WTC11 (cell line): ENCODE results near the gene PADI1. TPM values are rescaled to one million over a fixed set of nuclear protein-coding genes. Genes with fewer than 3 reads are reported as not detected.

Source experiments
- ATAC-seq: fragments of 200-7000 bp; cut with Tn5 transposase; 2 replicates; pipeline ENCODE4 v1.10.0; 2021; ENCODE audit warnings: mild to moderate bottlenecking, moderate library complexity
- CTCF ChIA-PET: fragments of 300-600 bp; sonication (Branson Sonifier 250); formaldehyde crosslinking; loops from one replicate; lab custom pipeline; 2021; ENCODE audit warnings: antibody characterized with exemption; lab: Charles Lee
- POLR2A ChIA-PET: fragments of 350-600 bp; sonication (Branson Sonifier 250); formaldehyde crosslinking; loops from one replicate; lab custom pipeline; 2021; ENCODE audit warnings: antibody characterized with exemption; lab: Charles Lee
- DNase-seq: peaks from one replicate; pipeline ENCODE4 v3.0.0; 2021; ENCODE audit warnings: low spot score
- H3K27ac Mint-ChIP-seq: 2 replicates; pipeline ENCODE4 v1.8.0; 2021; ENCODE audit warnings: mixed read lengths
- H3K27me3 Mint-ChIP-seq: 2 replicates; pipeline ENCODE4 v1.8.0; 2021; ENCODE audit warnings: low read depth, mild to moderate bottlenecking, moderate library complexity, mixed read lengths
- H3K36me3 Mint-ChIP-seq: 2 replicates; pipeline ENCODE4 v1.8.0; 2021; ENCODE audit warnings: mixed read lengths
- H3K4me1 Mint-ChIP-seq: 2 replicates; pipeline ENCODE4 v1.8.0; 2022; ENCODE audit warnings: mixed read lengths
- H3K4me3 Mint-ChIP-seq: 2 replicates; pipeline ENCODE4 v1.8.0; 2021; ENCODE audit warnings: mild to moderate bottlenecking, moderate library complexity, mixed read lengths
- H3K9me3 Mint-ChIP-seq: 2 replicates; pipeline ENCODE4 v1.8.0; 2021; ENCODE audit warnings: mixed read lengths
- CBFB ChIP-seq: sonication (generic); formaldehyde crosslinking; IDR thresholded peaks from 2 replicates; pipeline ENCODE4 v1.8.1; 2022; ENCODE audit warnings: mild to moderate bottlenecking, low read depth, missing genetic modification reagents
- EMX1 ChIP-seq: fragments of 250-450 bp; sonication (Bioruptor Pico); IDR thresholded peaks from 2 replicates; pipeline ENCODE4 v1.8.0; 2021; ENCODE audit warnings: mild to moderate bottlenecking
- GTF2I ChIP-seq: fragments of 250-450 bp; sonication (Bioruptor Pico); conservative IDR thresholded peaks from 2 replicates; pipeline ENCODE4 v1.4.0; 2021; ENCODE audit warnings: mild to moderate bottlenecking
- MYBL2 ChIP-seq: sonication (generic); formaldehyde crosslinking; IDR thresholded peaks from 2 replicates; pipeline ENCODE4 v1.8.1; 2023; ENCODE audit warnings: mild to moderate bottlenecking, moderate library complexity, missing genetic modification reagents
- NFYB ChIP-seq: sonication (generic); formaldehyde crosslinking; conservative IDR thresholded peaks from 2 replicates; pipeline ENCODE4 v1.8.0; 2022; ENCODE audit warnings: low read depth, missing genetic modification reagents
- RORB ChIP-seq: fragments of 250-450 bp; sonication (Bioruptor Pico); IDR thresholded peaks from 2 replicates; pipeline ENCODE4 v1.9.0; 2021; ENCODE audit warnings: mild to moderate bottlenecking
- TP53 ChIP-seq: sonication (generic); formaldehyde crosslinking; IDR thresholded peaks from 2 replicates; pipeline ENCODE4 v1.8.1; 2023; ENCODE audit warnings: mild to moderate bottlenecking, missing genetic modification reagents
- ZNF232 ChIP-seq: sonication (generic); formaldehyde crosslinking; IDR thresholded peaks from 2 replicates; pipeline ENCODE4 v1.8.0; 2022; ENCODE audit warnings: mild to moderate bottlenecking, missing genetic modification reagents
- ZNF317 ChIP-seq: sonication (generic); formaldehyde crosslinking; IDR thresholded peaks from 2 replicates; pipeline ENCODE4 v1.8.1; 2023; ENCODE audit warnings: low read depth, mild to moderate bottlenecking, moderate library complexity, missing genetic modification reagents, borderline replicate concordance
- ZNF396 ChIP-seq: fragments of 250-450 bp; sonication (Bioruptor Pico); IDR thresholded peaks from 2 replicates; pipeline ENCODE4 v1.8.0; 2021; ENCODE audit warnings: mild to moderate bottlenecking, moderate library complexity, borderline replicate concordance
- ZNF423 ChIP-seq: fragments of 250-450 bp; sonication (Bioruptor Pico); IDR thresholded peaks from 2 replicates; pipeline ENCODE4 v2.1.2; 2022; ENCODE audit warnings: mild to moderate bottlenecking, moderate library complexity
- total RNA-seq: library from RNA; stranded (reverse); gene quantifications from 3 replicates; pipeline ENCODE4 v1.2.3, GENCODE V29; 2021
- TF ChIP-seq, protein P1 (sequence below): sonication (generic); formaldehyde crosslinking; IDR thresholded peaks from 2 replicates; pipeline ENCODE4 v1.8.1; 2023; ENCODE audit warnings: mild to moderate bottlenecking, missing genetic modification reagents, moderate library complexity
- TF ChIP-seq, protein P2 (sequence below): sonication (generic); formaldehyde crosslinking; IDR thresholded peaks from 2 replicates; pipeline ENCODE4 v1.8.1; 2023; ENCODE audit warnings: mild to moderate bottlenecking, missing genetic modification reagents, moderate library complexity
- TF ChIP-seq, protein P3 (sequence below): fragments of 250-450 bp; sonication (Bioruptor Pico); IDR thresholded peaks from 2 replicates; pipeline ENCODE4 v2.1.2; 2022; ENCODE audit warnings: mild to moderate bottlenecking, moderate library complexity
- TF ChIP-seq, protein P4 (sequence below): sonication (generic); formaldehyde crosslinking; IDR thresholded peaks from 2 replicates; pipeline ENCODE4 v1.8.1; 2022; ENCODE audit warnings: missing genetic modification reagents, borderline replicate concordance
- TF ChIP-seq, protein P5 (sequence below): sonication (generic); formaldehyde crosslinking; IDR thresholded peaks from 2 replicates; pipeline ENCODE4 v1.8.0; 2023; ENCODE audit warnings: mild to moderate bottlenecking, missing genetic modification reagents
- TF ChIP-seq, protein P6 (sequence below): fragments of 250-450 bp; sonication (Bioruptor Pico); IDR thresholded peaks from 2 replicates; pipeline ENCODE4 v1.9.0; 2021; ENCODE audit warnings: mild to moderate bottlenecking
- TF ChIP-seq, protein P7 (sequence below): sonication (generic); formaldehyde crosslinking; conservative IDR thresholded peaks from 2 replicates; pipeline ENCODE4 v1.8.1; 2022; ENCODE audit warnings: mild to moderate bottlenecking, missing genetic modification reagents
- TF ChIP-seq, protein P8 (sequence below): sonication (generic); formaldehyde crosslinking; IDR thresholded peaks from 2 replicates; pipeline ENCODE4 v1.8.1; 2023; ENCODE audit warnings: mild to moderate bottlenecking, moderate library complexity, missing genetic modification reagents

The PADI1 gene
- total RNA-seq, 1 experiment from 2014 or later: 0.15 TPM

DNA sequence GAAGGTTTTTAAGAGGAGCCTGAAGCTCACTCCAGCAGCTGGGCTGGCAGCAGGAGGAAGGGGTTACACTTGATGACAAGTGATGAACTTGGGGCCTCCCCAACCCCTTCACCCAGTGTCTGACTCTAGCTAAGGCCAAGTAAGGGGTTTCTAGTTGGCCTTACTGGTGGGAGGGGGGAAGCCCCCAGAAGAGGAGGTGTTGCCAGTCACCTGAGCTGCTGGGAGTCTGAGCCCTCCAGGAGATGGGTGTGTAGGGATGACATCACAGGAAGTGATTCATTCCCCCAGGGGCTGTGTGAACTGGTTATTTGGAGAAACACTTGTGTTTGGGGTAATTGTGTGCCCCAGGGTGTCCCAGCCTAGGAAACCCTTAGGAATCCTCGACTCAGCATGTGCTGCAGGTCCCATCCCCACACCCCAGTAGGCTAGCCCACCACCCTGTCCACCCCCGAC lies 3.1 kb downstream of the PADI1 start (continued):
- TF ChIP-seq, protein P1, sequence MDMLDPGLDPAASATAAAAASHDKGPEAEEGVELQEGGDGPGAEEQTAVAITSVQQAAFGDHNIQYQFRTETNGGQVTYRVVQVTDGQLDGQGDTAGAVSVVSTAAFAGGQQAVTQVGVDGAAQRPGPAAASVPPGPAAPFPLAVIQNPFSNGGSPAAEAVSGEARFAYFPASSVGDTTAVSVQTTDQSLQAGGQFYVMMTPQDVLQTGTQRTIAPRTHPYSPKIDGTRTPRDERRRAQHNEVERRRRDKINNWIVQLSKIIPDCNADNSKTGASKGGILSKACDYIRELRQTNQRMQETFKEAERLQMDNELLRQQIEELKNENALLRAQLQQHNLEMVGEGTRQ (CRISPR knock-in tag): no peak

DNA sequence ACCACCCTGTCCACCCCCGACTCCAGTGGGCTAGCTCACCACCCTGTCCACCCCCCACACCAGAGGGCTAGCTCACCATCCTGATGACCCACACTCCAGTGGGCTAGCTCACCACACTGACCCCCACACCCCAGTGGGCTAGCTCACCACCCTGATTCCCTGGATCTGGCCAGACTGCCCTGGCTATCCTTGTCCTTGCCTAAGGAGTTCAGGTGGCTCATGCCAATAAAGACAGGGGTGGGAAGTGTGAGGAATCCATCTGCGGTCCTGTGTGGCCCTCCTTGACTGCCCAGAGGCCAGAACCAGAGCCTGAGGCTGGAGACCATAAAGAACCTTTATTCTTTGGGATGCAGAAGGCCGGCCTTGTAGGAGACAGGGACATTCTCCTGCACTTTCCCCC lies 3.6 kb downstream of the PADI1 start:
- ChIA-PET POLR2A (no interaction called here), CTCF (no interaction called here)
- no peak for ATAC-seq
- no peak overlapping the region for H3K4me3 Mint-ChIP-seq
- DNase-seq: no peak
- TF ChIP-seq ZNF317 (no peak), MYBL2 (CRISPR knock-in tag) (no peak)
- TF ChIP-seq, protein P2, sequence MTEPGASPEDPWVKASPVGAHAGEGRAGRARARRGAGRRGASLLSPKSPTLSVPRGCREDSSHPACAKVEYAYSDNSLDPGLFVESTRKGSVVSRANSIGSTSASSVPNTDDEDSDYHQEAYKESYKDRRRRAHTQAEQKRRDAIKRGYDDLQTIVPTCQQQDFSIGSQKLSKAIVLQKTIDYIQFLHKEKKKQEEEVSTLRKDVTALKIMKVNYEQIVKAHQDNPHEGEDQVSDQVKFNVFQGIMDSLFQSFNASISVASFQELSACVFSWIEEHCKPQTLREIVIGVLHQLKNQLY (CRISPR knock-in tag): no peak
- TF ChIP-seq, protein P3, sequence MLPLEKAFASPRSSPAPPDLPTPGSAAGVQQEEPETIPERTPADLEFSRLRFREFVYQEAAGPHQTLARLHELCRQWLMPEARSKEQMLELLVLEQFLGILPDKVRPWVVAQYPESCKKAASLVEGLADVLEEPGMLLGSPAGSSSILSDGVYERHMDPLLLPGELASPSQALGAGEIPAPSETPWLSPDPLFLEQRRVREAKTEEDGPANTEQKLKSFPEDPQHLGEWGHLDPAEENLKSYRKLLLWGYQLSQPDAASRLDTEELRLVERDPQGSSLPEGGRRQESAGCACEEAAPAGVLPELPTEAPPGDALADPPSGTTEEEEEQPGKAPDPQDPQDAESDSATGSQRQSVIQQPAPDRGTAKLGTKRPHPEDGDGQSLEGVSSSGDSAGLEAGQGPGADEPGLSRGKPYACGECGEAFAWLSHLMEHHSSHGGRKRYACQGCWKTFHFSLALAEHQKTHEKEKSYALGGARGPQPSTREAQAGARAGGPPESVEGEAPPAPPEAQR: no peak
- TF ChIP-seq, protein P4, sequence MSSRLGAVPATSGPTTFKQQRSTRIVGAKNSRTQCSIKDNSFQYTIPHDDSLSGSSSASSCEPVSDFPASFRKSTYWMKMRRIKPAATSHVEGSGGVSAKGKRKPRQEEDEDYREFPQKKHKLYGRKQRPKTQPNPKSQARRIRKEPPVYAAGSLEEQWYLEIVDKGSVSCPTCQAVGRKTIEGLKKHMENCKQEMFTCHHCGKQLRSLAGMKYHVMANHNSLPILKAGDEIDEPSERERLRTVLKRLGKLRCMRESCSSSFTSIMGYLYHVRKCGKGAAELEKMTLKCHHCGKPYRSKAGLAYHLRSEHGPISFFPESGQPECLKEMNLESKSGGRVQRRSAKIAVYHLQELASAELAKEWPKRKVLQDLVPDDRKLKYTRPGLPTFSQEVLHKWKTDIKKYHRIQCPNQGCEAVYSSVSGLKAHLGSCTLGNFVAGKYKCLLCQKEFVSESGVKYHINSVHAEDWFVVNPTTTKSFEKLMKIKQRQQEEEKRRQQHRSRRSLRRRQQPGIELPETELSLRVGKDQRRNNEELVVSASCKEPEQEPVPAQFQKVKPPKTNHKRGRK (CRISPR knock-in tag): no peak
- TF ChIP-seq, protein P5, sequence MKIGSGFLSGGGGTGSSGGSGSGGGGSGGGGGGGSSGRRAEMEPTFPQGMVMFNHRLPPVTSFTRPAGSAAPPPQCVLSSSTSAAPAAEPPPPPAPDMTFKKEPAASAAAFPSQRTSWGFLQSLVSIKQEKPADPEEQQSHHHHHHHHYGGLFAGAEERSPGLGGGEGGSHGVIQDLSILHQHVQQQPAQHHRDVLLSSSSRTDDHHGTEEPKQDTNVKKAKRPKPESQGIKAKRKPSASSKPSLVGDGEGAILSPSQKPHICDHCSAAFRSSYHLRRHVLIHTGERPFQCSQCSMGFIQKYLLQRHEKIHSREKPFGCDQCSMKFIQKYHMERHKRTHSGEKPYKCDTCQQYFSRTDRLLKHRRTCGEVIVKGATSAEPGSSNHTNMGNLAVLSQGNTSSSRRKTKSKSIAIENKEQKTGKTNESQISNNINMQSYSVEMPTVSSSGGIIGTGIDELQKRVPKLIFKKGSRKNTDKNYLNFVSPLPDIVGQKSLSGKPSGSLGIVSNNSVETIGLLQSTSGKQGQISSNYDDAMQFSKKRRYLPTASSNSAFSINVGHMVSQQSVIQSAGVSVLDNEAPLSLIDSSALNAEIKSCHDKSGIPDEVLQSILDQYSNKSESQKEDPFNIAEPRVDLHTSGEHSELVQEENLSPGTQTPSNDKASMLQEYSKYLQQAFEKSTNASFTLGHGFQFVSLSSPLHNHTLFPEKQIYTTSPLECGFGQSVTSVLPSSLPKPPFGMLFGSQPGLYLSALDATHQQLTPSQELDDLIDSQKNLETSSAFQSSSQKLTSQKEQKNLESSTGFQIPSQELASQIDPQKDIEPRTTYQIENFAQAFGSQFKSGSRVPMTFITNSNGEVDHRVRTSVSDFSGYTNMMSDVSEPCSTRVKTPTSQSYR (CRISPR knock-in tag): no peak
- peaks cover 19% of the 10 kb centered on the region for H3K4me1 Mint-ChIP-seq
- H3K9me3 Mint-ChIP-seq: no peaks in the 10 kb centered on the region
- peaks cover 2% of the 10 kb centered on the region; the same call in 1 of the 2 replicates for H3K27me3 Mint-ChIP-seq
- no peak overlapping the region for H3K27ac Mint-ChIP-seq
- H3K36me3 Mint-ChIP-seq: no peaks in the 10 kb centered on the region

DNA sequence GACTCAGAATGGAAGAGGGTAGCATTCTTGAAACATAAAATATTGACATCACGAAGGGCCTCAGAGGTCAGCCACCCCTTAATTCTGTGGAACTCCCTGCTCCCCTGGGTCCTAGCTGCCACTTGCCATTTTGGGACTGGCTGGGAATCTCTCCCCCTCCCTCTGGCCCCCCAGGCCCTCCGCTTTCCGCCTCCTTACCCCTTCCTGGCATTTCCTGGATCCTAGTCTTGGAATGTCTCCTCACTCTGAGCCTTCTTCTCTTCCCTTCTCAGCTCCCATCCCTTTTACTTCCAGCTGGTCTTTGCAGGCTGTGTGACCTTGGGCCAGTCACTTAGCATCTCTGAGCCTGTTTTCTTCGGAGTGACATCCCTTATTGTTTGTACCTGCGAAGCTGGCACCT lies 4.5 kb downstream of the PADI1 start:
- H3K36me3 Mint-ChIP-seq: no peaks in the 10 kb centered on the region
- CTCF ChIA-PET: interaction anchor here (0.8 kb wide), 1 partner anchor 83 kb away, joined by 3 read pairs; no protein-coding TSS in a partner anchor
- ATAC-seq: no peak
- H3K27ac Mint-ChIP-seq: no peak overlapping the region
- peaks cover 2% of the 10 kb centered on the region; the same call in 1 of the 2 replicates for H3K27me3 Mint-ChIP-seq
- H3K9me3 Mint-ChIP-seq: no peaks in the 10 kb centered on the region
- H3K4me3 Mint-ChIP-seq: no peak overlapping the region
- POLR2A ChIA-PET: interaction anchor here (0.5 kb wide), 1 partner anchor 284 kb away, joined by 4 read pairs; no protein-coding TSS in a partner anchor
- H3K4me1 Mint-ChIP-seq: peaks cover 25% of the 10 kb centered on the region
- no peak for DNase-seq
- no peak for TF ChIP-seq EMX1
- TF ChIP-seq, protein P6, sequence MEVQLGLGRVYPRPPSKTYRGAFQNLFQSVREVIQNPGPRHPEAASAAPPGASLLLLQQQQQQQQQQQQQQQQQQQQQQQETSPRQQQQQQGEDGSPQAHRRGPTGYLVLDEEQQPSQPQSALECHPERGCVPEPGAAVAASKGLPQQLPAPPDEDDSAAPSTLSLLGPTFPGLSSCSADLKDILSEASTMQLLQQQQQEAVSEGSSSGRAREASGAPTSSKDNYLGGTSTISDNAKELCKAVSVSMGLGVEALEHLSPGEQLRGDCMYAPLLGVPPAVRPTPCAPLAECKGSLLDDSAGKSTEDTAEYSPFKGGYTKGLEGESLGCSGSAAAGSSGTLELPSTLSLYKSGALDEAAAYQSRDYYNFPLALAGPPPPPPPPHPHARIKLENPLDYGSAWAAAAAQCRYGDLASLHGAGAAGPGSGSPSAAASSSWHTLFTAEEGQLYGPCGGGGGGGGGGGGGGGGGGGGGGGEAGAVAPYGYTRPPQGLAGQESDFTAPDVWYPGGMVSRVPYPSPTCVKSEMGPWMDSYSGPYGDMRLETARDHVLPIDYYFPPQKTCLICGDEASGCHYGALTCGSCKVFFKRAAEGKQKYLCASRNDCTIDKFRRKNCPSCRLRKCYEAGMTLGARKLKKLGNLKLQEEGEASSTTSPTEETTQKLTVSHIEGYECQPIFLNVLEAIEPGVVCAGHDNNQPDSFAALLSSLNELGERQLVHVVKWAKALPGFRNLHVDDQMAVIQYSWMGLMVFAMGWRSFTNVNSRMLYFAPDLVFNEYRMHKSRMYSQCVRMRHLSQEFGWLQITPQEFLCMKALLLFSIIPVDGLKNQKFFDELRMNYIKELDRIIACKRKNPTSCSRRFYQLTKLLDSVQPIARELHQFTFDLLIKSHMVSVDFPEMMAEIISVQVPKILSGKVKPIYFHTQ (CRISPR knock-in tag): no peak
- TF ChIP-seq ZNF232 (CRISPR knock-in tag): no peak
- no peak for TF ChIP-seq NFYB (CRISPR knock-in tag)
- no peak for TF ChIP-seq CBFB (CRISPR knock-in tag)
- TF ChIP-seq, protein P7, sequence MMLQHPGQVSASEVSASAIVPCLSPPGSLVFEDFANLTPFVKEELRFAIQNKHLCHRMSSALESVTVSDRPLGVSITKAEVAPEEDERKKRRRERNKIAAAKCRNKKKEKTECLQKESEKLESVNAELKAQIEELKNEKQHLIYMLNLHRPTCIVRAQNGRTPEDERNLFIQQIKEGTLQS (CRISPR knock-in tag): no peak
- no peak for TF ChIP-seq ZNF423 (CRISPR knock-in tag)
- TF ChIP-seq, protein P8, sequence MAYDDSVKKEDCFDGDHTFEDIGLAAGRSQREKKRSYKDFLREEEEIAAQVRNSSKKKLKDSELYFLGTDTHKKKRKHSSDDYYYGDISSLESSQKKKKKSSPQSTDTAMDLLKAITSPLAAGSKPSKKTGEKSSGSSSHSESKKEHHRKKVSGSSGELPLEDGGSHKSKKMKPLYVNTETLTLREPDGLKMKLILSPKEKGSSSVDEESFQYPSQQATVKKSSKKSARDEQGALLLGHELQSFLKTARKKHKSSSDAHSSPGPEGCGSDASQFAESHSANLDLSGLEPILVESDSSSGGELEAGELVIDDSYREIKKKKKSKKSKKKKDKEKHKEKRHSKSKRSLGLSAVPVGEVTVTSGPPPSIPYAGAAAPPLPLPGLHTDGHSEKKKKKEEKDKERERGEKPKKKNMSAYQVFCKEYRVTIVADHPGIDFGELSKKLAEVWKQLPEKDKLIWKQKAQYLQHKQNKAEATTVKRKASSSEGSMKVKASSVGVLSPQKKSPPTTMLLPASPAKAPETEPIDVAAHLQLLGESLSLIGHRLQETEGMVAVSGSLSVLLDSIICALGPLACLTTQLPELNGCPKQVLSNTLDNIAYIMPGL (CRISPR knock-in tag): no peak
- TF ChIP-seq TP53 (CRISPR knock-in tag): no peak
- TF ChIP-seq RORB (CRISPR knock-in tag): no peak
- TF ChIP-seq ZNF396: no peak
- TF ChIP-seq, protein P4 (CRISPR knock-in tag): no peak
- TF ChIP-seq GTF2I (CRISPR knock-in tag): no peak
